Hematopoietic multipotent progenitor cell treated with erythropoietin and hydrocortisone succinate and interleukin-3 and kit ligand, for 4 days (in vitro differentiated cells): ENCODE results near the gene SMIM10.
"Not testable (repeated sequence)": the region's sequence is repeated elsewhere in the genome, so short reads cannot be mapped to it uniquely, and the experiment has no call there.

Experiments used
- DNase-seq: peaks from one replicate; pipeline ENCODE4 v3.0.0-alpha.2; 2015

SMIM10 gene

GRCh38 chrX:134990801-134991481, at the start of gene SMIM10:
TSS of gene SMIM10 (plus strand) at chrX:134990991. CDS start at chrX:134991096, 105 bp downstream.
- DNase-seq: peak; percentile 88

GRCh38 chrX:134946364-134946763, 44.4 kb upstream of the SMIM10 start:
- not testable (repeated sequence) for DNase-seq

DNA sequence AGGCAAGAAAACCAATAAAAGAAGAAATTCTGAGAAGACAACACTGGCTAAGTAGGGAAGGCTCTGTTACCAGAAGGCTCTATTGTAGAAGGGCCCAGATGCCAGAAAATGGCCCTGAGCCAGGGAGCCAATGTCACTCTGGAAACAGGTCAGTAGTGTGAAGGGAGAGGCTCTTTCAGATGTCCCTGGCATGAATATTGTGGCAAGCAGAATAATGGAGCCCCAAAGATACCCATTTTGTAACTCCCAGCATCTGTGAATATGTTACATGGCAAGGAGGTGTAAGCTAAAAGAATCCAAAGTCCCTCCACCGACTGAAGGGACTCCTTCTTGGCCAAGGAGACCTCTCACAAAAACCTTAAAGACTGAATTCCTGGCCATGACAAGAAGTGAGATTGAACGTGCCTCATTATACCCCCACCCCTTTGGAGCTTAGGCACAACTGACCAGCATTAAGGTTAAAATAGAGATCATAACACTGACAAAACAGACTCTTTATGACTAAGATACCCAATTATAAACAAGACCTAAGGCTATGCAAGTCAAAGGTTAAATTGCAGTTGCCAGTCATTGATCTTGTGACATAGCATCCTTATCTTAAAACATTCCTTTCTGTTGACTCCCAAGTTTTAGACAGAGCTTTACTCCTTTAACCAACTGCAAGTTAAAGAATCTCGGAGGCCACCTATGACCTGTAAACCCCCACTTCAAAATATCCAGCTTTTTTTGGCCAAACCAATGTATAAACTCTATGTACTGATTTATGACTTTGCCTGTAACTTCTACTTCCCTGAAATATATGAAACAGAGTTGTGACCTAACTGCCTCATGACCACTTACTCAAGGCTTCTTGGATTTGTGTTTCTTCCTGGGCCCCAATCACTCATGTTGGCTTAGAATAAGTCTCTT, 42.2 kb upstream of the SMIM10 start:
- DNase-seq: no peak

DNA sequence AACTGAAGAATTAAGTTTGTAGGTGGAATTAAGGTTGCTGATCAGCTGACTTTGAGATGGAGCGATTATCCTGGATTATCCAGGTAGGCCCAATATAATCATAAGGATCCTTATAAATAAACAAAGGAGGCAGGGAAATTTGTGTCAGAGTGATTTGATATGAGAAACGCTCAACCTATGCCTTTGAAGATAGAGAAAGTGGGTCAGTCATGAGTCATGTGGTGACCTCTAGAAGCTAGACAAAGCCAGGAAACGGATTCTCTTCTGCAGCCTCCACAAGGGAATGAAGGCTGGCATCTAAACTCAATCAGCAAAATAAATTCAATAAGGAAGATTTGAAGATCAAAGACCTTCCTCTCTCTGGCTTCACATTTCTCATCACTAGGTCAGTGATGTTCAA, 41.5 kb upstream of the SMIM10 start:
- DNase-seq: no peak

- no peak for DNase-seq
Measured at GRCh38 chrX:134957836-134958235, 33.0 kb upstream of the SMIM10 start.

GRCh38 chrX:134960366-134960765, 30.4 kb upstream of the SMIM10 start:
- not testable (repeated sequence) for DNase-seq

DNA sequence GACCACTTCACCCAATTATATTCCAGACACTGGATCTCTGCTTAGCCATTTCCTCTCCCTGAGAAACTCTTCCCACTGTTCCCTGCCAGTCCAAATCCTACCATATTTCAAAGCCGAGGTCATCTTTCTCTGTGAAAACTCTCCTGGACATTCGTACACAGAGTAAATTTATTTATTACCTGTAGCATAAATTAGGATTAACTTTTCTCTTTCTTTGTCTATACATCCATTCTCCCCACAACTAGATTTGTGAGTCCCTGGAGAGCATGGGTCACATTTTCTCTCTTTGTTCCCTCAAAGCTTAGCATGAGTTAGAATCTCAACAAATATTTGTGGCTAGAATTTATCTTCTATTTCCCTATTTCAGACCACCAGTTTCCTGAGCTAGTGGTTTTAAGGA, 27.8 kb upstream of the SMIM10 start:
- DNase-seq: no peak

GRCh38 chrX:134969726-134970125, 21.1 kb upstream of the SMIM10 start:
- DNase-seq: no peak

- no peak for DNase-seq
Measured at GRCh38 chrX:134971926-134972325, 18.9 kb upstream of the SMIM10 start.

GRCh38 chrX:134975516-134975915, 15.3 kb upstream of the SMIM10 start:
- DNase-seq: no peak

DNA sequence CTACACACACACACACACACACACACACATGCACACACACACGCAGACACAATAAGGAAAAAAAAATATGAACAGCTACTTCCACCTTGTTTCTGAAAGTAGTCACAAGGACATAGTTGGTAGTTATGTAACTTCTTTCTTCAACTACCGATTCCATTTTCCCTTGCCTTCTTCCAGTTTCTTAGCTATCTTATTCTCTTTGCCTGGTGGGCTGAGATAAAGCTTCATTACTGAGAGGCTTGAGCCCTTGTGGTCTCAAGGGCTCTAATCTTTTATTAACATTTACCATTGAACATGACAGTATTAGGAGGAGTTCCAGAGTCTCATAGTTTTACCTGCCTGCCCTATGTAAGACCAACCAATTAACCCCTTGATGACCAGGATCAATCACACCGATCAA, 8.9 kb upstream of the SMIM10 start:
- DNase-seq: peak; percentile 92

DNA sequence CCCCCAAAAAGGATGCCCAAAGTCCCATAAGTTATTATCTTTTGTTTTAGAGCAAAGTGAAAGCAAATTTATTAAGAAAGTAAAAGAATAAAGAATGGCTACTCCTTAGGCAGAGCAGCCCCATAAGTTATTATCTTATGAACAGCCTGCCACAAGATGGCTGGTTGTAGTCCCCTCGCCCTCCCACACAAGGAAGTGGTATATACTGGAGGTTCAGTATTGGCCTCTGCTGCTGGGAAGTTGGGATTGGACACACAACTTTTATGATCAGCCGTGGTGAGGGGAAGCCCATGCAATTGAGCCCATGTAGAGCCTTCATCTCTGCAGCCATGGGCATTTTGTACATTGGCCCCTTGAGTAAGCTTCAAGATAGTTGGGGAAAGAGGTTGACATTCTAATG, 8.0 kb upstream of the SMIM10 start:
- peak; percentile 15 for DNase-seq

DNA sequence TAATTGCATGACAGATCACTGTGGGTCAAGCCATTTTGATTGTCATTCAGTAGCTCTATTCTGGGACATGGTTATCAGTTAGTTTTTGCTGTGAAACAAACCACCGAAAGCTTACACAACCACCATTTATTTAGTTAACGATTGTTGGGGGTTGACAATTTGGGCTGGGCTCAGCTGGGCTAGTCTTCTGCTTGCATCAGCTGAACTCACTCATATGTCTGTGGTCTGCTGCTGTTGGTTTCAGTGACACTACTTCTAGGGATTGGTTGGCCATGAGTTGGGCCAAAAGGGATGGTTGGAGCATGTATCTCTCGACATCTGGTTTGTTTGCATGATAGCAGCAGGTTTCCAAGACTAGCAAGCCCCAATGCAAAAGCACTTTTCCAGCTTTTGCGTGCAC, 5.3 kb upstream of the SMIM10 start:
- peak; percentile 6 for DNase-seq

DNA sequence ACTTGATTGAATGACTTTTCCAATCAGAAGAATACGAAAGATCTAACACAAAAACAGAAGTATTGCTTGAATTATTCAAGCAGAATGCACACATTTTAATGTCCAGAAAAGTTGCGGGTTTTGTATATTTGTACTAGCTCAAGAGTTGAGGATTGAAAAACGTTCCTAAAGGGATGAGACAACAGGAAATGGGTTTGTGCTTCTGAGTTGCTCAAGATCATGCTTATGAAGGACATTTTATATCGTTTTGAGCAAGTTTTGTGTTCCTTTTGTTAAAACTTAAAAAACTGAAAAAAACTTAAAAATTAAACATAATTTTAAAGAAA, 353 bp upstream of the SMIM10 start:
- DNase-seq: no peak

GRCh38 chrX:134997646-134998045, 6.9 kb downstream of the SMIM10 start:
- peak; percentile 40 for DNase-seq

- DNase-seq: no peak
Measured at GRCh38 chrX:134998246-134998645, 7.5 kb downstream of the SMIM10 start.

- peak; percentile 74 for DNase-seq
Measured at GRCh38 chrX:134999469-134999868, 8.7 kb downstream of the SMIM10 start.

DNA sequence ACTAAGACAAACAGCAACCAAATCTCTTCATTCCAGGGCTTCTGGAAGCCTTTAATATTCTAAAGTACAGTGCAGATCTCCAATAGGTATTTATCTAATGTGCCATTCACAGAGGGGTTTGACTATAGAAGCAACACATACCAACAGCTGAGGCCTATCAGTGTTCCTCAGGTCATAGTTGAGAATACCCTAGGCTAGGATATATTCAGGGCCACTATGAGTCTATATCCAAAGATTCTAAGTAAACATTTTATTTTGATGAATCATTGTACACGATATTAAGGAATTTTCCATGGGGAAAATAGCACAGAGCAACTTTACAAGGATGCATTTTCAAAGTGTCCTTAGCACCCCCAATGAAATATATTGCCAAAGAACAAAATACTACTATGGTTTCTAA, 9.7 kb downstream of the SMIM10 start:
- no peak for DNase-seq

- DNase-seq: peak; percentile 93
Measured at GRCh38 chrX:135003876-135004623, 13.3 kb downstream of the SMIM10 start.

- no peak for DNase-seq
Measured at GRCh38 chrX:135006187-135006586, 15.4 kb downstream of the SMIM10 start.

DNA sequence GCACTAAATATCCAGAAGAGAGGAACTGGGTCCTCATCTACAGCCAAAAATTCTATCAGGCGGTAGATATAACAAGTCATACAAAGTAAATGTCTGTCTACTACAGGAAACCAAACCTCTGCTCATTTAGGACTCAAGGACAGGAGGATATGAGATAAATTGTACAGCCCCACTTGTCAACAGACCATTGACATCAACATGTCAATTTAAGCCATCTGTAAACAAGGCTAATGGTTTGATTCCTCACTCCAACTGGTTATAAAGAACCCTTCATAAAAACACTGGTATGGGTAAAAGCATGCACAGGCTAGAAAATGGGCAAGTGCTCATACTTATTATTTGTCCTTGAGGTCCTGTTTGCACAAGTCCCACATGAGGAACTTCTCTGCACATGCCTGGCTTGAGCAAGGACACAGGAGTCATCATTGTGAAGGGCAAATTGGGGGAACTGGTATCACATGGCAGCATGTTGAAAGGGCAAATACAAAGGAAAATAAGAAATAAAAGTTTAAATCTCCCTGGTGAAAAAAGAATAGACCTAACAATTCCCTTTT, 18.3 kb downstream of the SMIM10 start:
- DNase-seq: no peak

GRCh38 chrX:135009838-135010237, 19.0 kb downstream of the SMIM10 start:
- no peak for DNase-seq

DNA sequence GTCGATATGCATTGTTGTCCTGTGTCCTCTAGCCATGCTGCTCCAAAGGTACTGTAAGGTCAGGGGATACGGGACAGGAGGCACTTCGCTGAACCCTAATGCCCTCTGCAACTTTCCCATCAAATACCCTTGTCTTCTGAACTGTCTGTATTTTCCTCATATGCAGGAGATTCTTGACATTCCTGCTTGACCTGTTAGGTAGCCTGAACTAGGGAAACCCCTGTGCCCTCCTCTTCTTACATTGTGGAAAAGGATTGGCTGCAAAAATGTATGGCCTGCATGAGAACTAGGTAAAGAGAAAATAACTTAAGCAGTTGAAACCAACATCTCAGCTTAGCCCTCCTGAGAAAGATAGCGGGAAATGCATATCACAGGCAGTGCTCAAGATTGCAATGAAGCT, 20.1 kb downstream of the SMIM10 start:
- DNase-seq: no peak
